GM23338 (cell line): ENCODE measurements around the gene LGR5. TPM values are rescaled to one million over a fixed set of nuclear protein-coding genes. Genes with fewer than 3 reads are reported as not detected.

ENCODE experiments used
- ATAC-seq: fragments of 200-7000 bp; cut with Tn5 transposase; 3 replicates; pipeline ENCODE4 v1.9.1; 2020
- DNase-seq: peaks from one replicate; pipeline ENCODE4 v3.0.0-alpha.2; 2015; ENCODE audit warnings: low spot score
- H2AFZ ChIP-seq: fragments of 200-600 bp; sonication (generic); 2 replicates; pipeline ENCODE4 v1.8.0; 2016; ENCODE audit warnings: antibody characterized with exemption, mild to moderate bottlenecking, moderate library complexity
- H3F3A ChIP-seq: fragments of 200-600 bp; sonication (generic); replicated peaks from 2 replicates; pipeline ENCODE4 v1.8.0; 2017; ENCODE audit warnings: antibody characterized with exemption, mixed run types, low read depth
- H3K27ac ChIP-seq: fragments of 200-600 bp; sonication (generic); 2 replicates; pipeline ENCODE4 v1.6.1; 2016; ENCODE audit warnings: low read depth
- H3K27me3 ChIP-seq: fragments of 200-600 bp; sonication (generic); 2 replicates; pipeline ENCODE4 v1.8.0; 2016; ENCODE audit warnings: mild to moderate bottlenecking, mixed run types, moderate library complexity; ENCODE audit not compliant: insufficient read depth
- H3K36me3 ChIP-seq: fragments of 200-600 bp; sonication (generic); 2 replicates; pipeline ENCODE4 v1.8.0; 2016; ENCODE audit warnings: mild to moderate bottlenecking; ENCODE audit not compliant: insufficient read depth
- H3K4me1 ChIP-seq: fragments of 200-600 bp; sonication (generic); 2 replicates; pipeline ENCODE4 v1.8.0; 2016; ENCODE audit warnings: mild to moderate bottlenecking, moderate library complexity; ENCODE audit not compliant: insufficient read depth
- H3K4me2 ChIP-seq: fragments of 200-600 bp; sonication (generic); 2 replicates; pipeline ENCODE4 v1.7.1; 2017; ENCODE audit warnings: mixed run types
- H3K4me3 ChIP-seq: fragments of 200-600 bp; sonication (generic); 2 replicates; pipeline ENCODE4 v1.6.1; 2016; ENCODE audit warnings: mixed run types
- H3K79me2 ChIP-seq: fragments of 200-600 bp; sonication (generic); replicated peaks from 2 replicates; pipeline ENCODE4 v1.8.0; 2017; ENCODE audit warnings: mild to moderate bottlenecking; ENCODE audit not compliant: insufficient read depth
- H3K9me2 ChIP-seq: fragments of 200-600 bp; sonication (generic); 2 replicates; pipeline ENCODE4 v1.8.0; 2017; ENCODE audit not compliant: insufficient read depth
- H4K20me1 ChIP-seq: fragments of 200-600 bp; sonication (generic); replicated peaks from 2 replicates; pipeline ENCODE4 v1.8.0; 2017; ENCODE audit warnings: mild to moderate bottlenecking; ENCODE audit not compliant: insufficient read depth
- H3K27ac Mint-ChIP-seq: 2 replicates; pipeline ENCODE4 v1.8.0; 2020; ENCODE audit warnings: inconsistent platforms, mild to moderate bottlenecking, moderate library complexity, mixed read lengths
- H3K27me3 Mint-ChIP-seq: 3 replicates; pipeline ENCODE4 v1.8.0; 2022; ENCODE audit warnings: low read depth, mild to moderate bottlenecking, moderate library complexity, mixed read lengths, inconsistent platforms; ENCODE audit not compliant: insufficient read depth, poor library complexity
- H3K36me3 Mint-ChIP-seq: 3 replicates; pipeline ENCODE4 v1.8.0; 2021; ENCODE audit warnings: low read depth, mild to moderate bottlenecking, inconsistent platforms, moderate library complexity, mixed read lengths
- H3K4me1 Mint-ChIP-seq: 3 replicates; pipeline ENCODE4 v1.8.0; 2020; ENCODE audit warnings: mild to moderate bottlenecking, inconsistent platforms, mixed read lengths
- H3K4me3 Mint-ChIP-seq: 3 replicates; pipeline ENCODE4 v1.8.0; 2021; ENCODE audit warnings: moderate library complexity, mild to moderate bottlenecking, inconsistent platforms, mixed read lengths
- H3K9me3 Mint-ChIP-seq: 3 replicates; pipeline ENCODE4 v1.8.0; 2020; ENCODE audit warnings: moderate library complexity, mild to moderate bottlenecking, inconsistent platforms, mixed read lengths
- CREB1 ChIP-seq: fragments of 250-450 bp; sonication (Bioruptor Pico); IDR thresholded peaks from 2 replicates; pipeline ENCODE4 v1.5.0; 2020; ENCODE audit warnings: low read depth, mild to moderate bottlenecking, moderate library complexity
- CTCF ChIP-seq, 2 experiments: fragments of 200-600 bp in 1 of 2; sonication (generic) in 1 of 2; conservative IDR thresholded peaks; 2 replicates each; pipeline versions ENCODE4 v1.5.1 to v1.6.1; 2016 to 2017; ENCODE audit warnings: antibody characterized with exemption in 2 of 2, low read depth in 2 of 2, mild to moderate bottlenecking in 2 of 2, moderate library complexity in 1 of 2
- EZH2 ChIP-seq: fragments of 200-600 bp; sonication (generic); IDR thresholded peaks from one replicate; pipeline ENCODE4 v1.8.0; 2017; ENCODE audit warnings: antibody characterized with exemption, mild to moderate bottlenecking, low read depth; ENCODE audit not compliant: unreplicated experiment
- EZH2phosphoT487 ChIP-seq: fragments of 200-600 bp; sonication (generic); IDR thresholded peaks from one replicate; pipeline ENCODE4 v1.8.1; 2018; ENCODE audit warnings: antibody characterized with exemption; ENCODE audit not compliant: unreplicated experiment
- JUNB ChIP-seq: IDR thresholded peaks from one replicate; pipeline ENCODE4 v1.6.1; 2016; ENCODE audit warnings: antibody characterized with exemption; ENCODE audit not compliant: unreplicated experiment
- NANOG ChIP-seq: IDR thresholded peaks from 2 replicates; pipeline ENCODE4 v1.6.1; 2016; ENCODE audit warnings: antibody characterized with exemption, borderline replicate concordance
- POLR2AphosphoS5 ChIP-seq: IDR thresholded peaks from 2 replicates; pipeline ENCODE4 v1.6.1; 2016; ENCODE audit warnings: antibody characterized with exemption, low read depth
- STAT1 ChIP-seq: IDR thresholded peaks from one replicate; pipeline ENCODE4 v1.6.1; 2016; ENCODE audit warnings: antibody characterized with exemption; ENCODE audit not compliant: unreplicated experiment
- ZNF114 ChIP-seq: fragments of 250-450 bp; sonication (Bioruptor Pico); IDR thresholded peaks from 2 replicates; pipeline ENCODE4 v1.5.0; 2020; ENCODE audit warnings: mild to moderate bottlenecking, moderate library complexity
- ZNF331 ChIP-seq: fragments of 250-450 bp; sonication (Bioruptor Pico); IDR thresholded peaks from 2 replicates; pipeline ENCODE4 v1.5.0; 2020; ENCODE audit warnings: low read depth, mild to moderate bottlenecking, moderate library complexity
- ZNF462 ChIP-seq: fragments of 250-450 bp; sonication (Bioruptor Pico); IDR thresholded peaks from 2 replicates; pipeline ENCODE4 v1.5.0; 2020; ENCODE audit warnings: mild to moderate bottlenecking, moderate library complexity
- polyA plus RNA-seq: library from polyadenylated mRNA; unstranded; fragments of >200 nt; fragmentation: Nextera tagmentation; extraction: Ambion mirVana; gene quantifications from 2 replicates; pipeline ENCODE4 v1.2.1, GENCODE V29; 2016
- total RNA-seq: library from RNA; depleted of rRNA; stranded (reverse); fragments of >200 nt; shearing (Covaris generic); gene quantifications from 2 replicates; pipeline ENCODE4 v1.2.3, GENCODE V29; 2014
- TF ChIP-seq, protein P1 (sequence below): IDR thresholded peaks from one replicate; pipeline ENCODE4 v1.6.1; 2018; ENCODE audit warnings: antibody characterized with exemption; ENCODE audit not compliant: unreplicated experiment
- TF ChIP-seq, protein P2 (sequence below): IDR thresholded peaks from 2 replicates; pipeline ENCODE4 v1.6.1; 2016; ENCODE audit warnings: antibody characterized with exemption

Gene LGR5
- total and polyA plus RNA-seq, 2 experiments from 2014 or later, result 0.17 to 0.26 TPM

DNA sequence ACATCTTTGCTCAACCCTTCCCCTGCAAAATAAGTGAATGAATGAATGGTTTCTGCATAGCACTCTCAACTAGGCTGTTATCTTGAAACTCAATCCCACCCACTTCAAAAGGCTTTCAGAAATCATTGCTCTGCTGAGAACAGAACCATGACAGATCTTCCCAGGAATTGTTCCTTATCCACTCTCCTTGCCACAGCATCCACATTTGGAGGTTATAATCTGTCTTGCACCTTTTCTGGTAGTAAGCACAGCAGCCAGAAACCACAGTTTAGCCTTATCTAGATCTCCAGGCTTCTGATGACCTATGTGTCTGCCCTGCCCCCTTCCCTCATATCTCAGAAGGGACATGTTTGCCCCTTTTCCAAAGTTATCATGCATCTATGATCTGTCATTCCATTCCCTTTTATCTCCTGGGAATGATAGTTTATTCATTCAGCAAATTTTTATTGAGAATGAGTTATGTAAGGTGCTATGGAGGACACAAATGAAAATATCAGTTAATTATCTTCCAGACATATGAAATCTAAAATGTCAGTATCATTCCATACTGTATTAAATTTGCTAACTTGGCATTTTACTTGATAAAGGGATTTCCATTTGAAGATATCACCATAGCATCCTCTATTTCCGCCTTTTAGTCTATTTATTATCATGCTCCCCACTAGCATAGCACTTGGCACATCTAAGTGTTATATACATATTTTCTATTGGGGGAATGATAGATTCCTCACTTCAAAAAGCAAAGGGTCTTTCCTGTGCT lies 21.4 kb downstream of the LGR5 start:
- no peaks in the 10 kb centered on the region for H3K9me3 Mint-ChIP-seq
- Histone ChIP-seq H3K27me3 (no peaks in the 10 kb centered on the region), H3K4me1 (no peaks in the 10 kb centered on the region), H2AFZ (no peak overlapping the region), H3K4me2 (no peak overlapping the region), H3K27ac (no peak overlapping the region), H3K79me2 (no peaks in the 10 kb centered on the region), H4K20me1 (no peaks in the 10 kb centered on the region), H3K9me2 (no peaks in the 10 kb centered on the region), H3K36me3 (no peaks in the 10 kb centered on the region), H3F3A (no peaks in the 10 kb centered on the region), H3K4me3 (no peak overlapping the region)
- DNase-seq (no peak), ATAC-seq (no peak)
- no peak overlapping the region for H3K27ac Mint-ChIP-seq
- H3K36me3 Mint-ChIP-seq, result no peaks in the 10 kb centered on the region
- no peaks in the 10 kb centered on the region for H3K27me3 Mint-ChIP-seq
- TF ChIP-seq, protein P1, sequence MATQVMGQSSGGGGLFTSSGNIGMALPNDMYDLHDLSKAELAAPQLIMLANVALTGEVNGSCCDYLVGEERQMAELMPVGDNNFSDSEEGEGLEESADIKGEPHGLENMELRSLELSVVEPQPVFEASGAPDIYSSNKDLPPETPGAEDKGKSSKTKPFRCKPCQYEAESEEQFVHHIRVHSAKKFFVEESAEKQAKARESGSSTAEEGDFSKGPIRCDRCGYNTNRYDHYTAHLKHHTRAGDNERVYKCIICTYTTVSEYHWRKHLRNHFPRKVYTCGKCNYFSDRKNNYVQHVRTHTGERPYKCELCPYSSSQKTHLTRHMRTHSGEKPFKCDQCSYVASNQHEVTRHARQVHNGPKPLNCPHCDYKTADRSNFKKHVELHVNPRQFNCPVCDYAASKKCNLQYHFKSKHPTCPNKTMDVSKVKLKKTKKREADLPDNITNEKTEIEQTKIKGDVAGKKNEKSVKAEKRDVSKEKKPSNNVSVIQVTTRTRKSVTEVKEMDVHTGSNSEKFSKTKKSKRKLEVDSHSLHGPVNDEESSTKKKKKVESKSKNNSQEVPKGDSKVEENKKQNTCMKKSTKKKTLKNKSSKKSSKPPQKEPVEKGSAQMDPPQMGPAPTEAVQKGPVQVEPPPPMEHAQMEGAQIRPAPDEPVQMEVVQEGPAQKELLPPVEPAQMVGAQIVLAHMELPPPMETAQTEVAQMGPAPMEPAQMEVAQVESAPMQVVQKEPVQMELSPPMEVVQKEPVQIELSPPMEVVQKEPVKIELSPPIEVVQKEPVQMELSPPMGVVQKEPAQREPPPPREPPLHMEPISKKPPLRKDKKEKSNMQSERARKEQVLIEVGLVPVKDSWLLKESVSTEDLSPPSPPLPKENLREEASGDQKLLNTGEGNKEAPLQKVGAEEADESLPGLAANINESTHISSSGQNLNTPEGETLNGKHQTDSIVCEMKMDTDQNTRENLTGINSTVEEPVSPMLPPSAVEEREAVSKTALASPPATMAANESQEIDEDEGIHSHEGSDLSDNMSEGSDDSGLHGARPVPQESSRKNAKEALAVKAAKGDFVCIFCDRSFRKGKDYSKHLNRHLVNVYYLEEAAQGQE, result no peak
- TF ChIP-seq ZNF331 (no peak), ZNF114 (no peak), POLR2AphosphoS5 (no peak), CREB1 (CRISPR knock-in tag) (no peak), NANOG (no peak), EZH2phosphoT487 (no peak), JUNB (no peak), CTCF (conservative IDR thresholded peaks at IDR 0.05; ENCODE audit: low read depth in 2 of 2) (no peak), STAT1 (no peak), EZH2 (no peak), ZNF462 (CRISPR knock-in tag) (no peak)
- TF ChIP-seq, protein P2, sequence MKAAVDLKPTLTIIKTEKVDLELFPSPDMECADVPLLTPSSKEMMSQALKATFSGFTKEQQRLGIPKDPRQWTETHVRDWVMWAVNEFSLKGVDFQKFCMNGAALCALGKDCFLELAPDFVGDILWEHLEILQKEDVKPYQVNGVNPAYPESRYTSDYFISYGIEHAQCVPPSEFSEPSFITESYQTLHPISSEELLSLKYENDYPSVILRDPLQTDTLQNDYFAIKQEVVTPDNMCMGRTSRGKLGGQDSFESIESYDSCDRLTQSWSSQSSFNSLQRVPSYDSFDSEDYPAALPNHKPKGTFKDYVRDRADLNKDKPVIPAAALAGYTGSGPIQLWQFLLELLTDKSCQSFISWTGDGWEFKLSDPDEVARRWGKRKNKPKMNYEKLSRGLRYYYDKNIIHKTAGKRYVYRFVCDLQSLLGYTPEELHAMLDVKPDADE, result no peak
- peaks cover 11% of the 10 kb centered on the region; the same call in 2 of the 3 replicates for H3K4me1 Mint-ChIP-seq
- H3K4me3 Mint-ChIP-seq, result no peak overlapping the region
